IMR-90 (cell line): ENCODE data around the gene PMEPA1.
"Not testable (repeated sequence)": the region's sequence is repeated elsewhere in the genome, so short reads cannot be mapped to it uniquely, and the experiment has no call there.

ENCODE experiments used
- BHLHE40 ChIP-seq: fragments of 150-350 bp; IDR thresholded peaks from 2 replicates; pipeline ENCODE4 v1.6.1; 2016; ENCODE audit warnings: mild to moderate bottlenecking, low read depth, low read length
- CEBPB ChIP-seq: IDR thresholded peaks from 2 replicates; pipeline ENCODE4 v1.6.1; 2012; ENCODE audit warnings: low read depth, low read length, improper control_type of control experiment
- CHD1 ChIP-seq: IDR thresholded peaks from 2 replicates; pipeline ENCODE4 v1.6.1; 2012; ENCODE audit warnings: low read depth, low read length, improper control_type of control experiment
- MAFK ChIP-seq: IDR thresholded peaks from 2 replicates; pipeline ENCODE4 v1.6.1; 2012; ENCODE audit warnings: low read depth, low read length, improper control_type of control experiment
- MAZ ChIP-seq: IDR thresholded peaks from 2 replicates; pipeline ENCODE4 v1.6.1; 2012; ENCODE audit warnings: low read depth, mild to moderate bottlenecking, low read length, improper control_type of control experiment, moderate library complexity, borderline replicate concordance
- MXI1 ChIP-seq: IDR thresholded peaks from 2 replicates; pipeline ENCODE4 v1.6.1; 2012; ENCODE audit warnings: low read depth, mild to moderate bottlenecking, low read length, moderate library complexity, borderline replicate concordance
- NFE2L2 ChIP-seq: fragments of 150-350 bp; IDR thresholded peaks from 2 replicates; pipeline ENCODE4 v1.6.1; 2016; ENCODE audit warnings: low read depth, mild to moderate bottlenecking, low read length
- POLR2A ChIP-seq: IDR thresholded peaks from 2 replicates; pipeline ENCODE4 v1.6.1; 2012; ENCODE audit warnings: mild to moderate bottlenecking, low read depth, low read length
- RAD21 ChIP-seq: IDR thresholded peaks from 2 replicates; pipeline ENCODE4 v1.6.1; 2012; ENCODE audit warnings: low read length, improper control_type of control experiment
- RCOR1 ChIP-seq: IDR thresholded peaks from 2 replicates; pipeline ENCODE4 v1.6.1; 2012; ENCODE audit warnings: mild to moderate bottlenecking, low read length, improper control_type of control experiment; ENCODE audit not compliant: insufficient replicate concordance
- RFX5 ChIP-seq: IDR thresholded peaks from 2 replicates; pipeline ENCODE4 v1.8.0; 2012; ENCODE audit warnings: low read depth, mild to moderate bottlenecking, low read length, moderate library complexity
- SMC3 ChIP-seq: fragments of 150-350 bp; IDR thresholded peaks from 2 replicates; pipeline ENCODE4 v1.6.1; 2016; ENCODE audit warnings: low read depth, mild to moderate bottlenecking, antibody characterized with exemption, low read length, moderate library complexity
- TF ChIP-seq, protein P1 (sequence below): conservative IDR thresholded peaks from 2 replicates; pipeline ENCODE4 v1.5.1; 2012; ENCODE audit warnings: mild to moderate bottlenecking, low read depth, low read length, improper control_type of control experiment
- TF ChIP-seq, protein P2 (sequence below): fragments of 150-350 bp; IDR thresholded peaks from 2 replicates; pipeline ENCODE4 v1.6.1; 2017; ENCODE audit warnings: mild to moderate bottlenecking, antibody characterized with exemption, low read length, low read depth

- TF ChIP-seq, protein P1, sequence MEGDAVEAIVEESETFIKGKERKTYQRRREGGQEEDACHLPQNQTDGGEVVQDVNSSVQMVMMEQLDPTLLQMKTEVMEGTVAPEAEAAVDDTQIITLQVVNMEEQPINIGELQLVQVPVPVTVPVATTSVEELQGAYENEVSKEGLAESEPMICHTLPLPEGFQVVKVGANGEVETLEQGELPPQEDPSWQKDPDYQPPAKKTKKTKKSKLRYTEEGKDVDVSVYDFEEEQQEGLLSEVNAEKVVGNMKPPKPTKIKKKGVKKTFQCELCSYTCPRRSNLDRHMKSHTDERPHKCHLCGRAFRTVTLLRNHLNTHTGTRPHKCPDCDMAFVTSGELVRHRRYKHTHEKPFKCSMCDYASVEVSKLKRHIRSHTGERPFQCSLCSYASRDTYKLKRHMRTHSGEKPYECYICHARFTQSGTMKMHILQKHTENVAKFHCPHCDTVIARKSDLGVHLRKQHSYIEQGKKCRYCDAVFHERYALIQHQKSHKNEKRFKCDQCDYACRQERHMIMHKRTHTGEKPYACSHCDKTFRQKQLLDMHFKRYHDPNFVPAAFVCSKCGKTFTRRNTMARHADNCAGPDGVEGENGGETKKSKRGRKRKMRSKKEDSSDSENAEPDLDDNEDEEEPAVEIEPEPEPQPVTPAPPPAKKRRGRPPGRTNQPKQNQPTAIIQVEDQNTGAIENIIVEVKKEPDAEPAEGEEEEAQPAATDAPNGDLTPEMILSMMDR, result not testable (repeated sequence)
- TF ChIP-seq, protein P2, sequence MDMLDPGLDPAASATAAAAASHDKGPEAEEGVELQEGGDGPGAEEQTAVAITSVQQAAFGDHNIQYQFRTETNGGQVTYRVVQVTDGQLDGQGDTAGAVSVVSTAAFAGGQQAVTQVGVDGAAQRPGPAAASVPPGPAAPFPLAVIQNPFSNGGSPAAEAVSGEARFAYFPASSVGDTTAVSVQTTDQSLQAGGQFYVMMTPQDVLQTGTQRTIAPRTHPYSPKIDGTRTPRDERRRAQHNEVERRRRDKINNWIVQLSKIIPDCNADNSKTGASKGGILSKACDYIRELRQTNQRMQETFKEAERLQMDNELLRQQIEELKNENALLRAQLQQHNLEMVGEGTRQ, result not testable (repeated sequence)
- TF ChIP-seq CEBPB, SMC3, RAD21, POLR2A, MAZ, CHD1, RFX5, MXI1, NFE2L2, RCOR1, BHLHE40, MAFK: not testable (repeated sequence)
Observed at GRCh38 chr20:57629491-57629901, 80.3 kb downstream of the PMEPA1 start.
